Mesodermal cell (in vitro differentiated cells): Measurements from ENCODE around the gene LEMD1.
"Not testable (repeated sequence)": the region's sequence is repeated elsewhere in the genome, so short reads cannot be mapped to it uniquely, and the experiment has no call there.

Experiments
- H3K27ac ChIP-seq: 2 replicates; pipeline ENCODE4 v1.7.0; 2013; ENCODE audit warnings: mild to moderate bottlenecking, low read depth, low read length, moderate library complexity; ENCODE audit not compliant: severe bottlenecking
- H3K36me3 ChIP-seq: 2 replicates; pipeline ENCODE4 v1.7.1; 2013; ENCODE audit warnings: mild to moderate bottlenecking, low read length, moderate library complexity; ENCODE audit not compliant: control insufficient read depth, insufficient read depth
- H3K4me1 ChIP-seq: one replicate; pipeline ENCODE4 v1.7.1; 2013; ENCODE audit warnings: mild to moderate bottlenecking, low read length; ENCODE audit not compliant: insufficient read depth, control insufficient read depth, poor library complexity, severe bottlenecking
- H3K4me3 ChIP-seq: 2 replicates; pipeline ENCODE4 v1.7.0; 2013; ENCODE audit warnings: low read length, control low read depth, mild to moderate bottlenecking; ENCODE audit not compliant: insufficient read depth, poor library complexity, severe bottlenecking; ENCODE audit errors: extremely low read depth
- H3K9me3 ChIP-seq: 2 replicates; pipeline ENCODE4 v1.7.1; 2013; ENCODE audit warnings: mild to moderate bottlenecking, low read length, moderate library complexity; ENCODE audit not compliant: control insufficient read depth
- WGBS, 2 experiments: methylation state at CpG; one replicate each; pipeline ENCODE4 v1.1.5; 2013; ENCODE audit warnings: missing lambda C conversion rate in 2 of 2; ENCODE audit not compliant: insufficient coverage in 2 of 2; 5-methylcytosine and 5-hydroxymethylcytosine counted together

LEMD1 gene

DNA sequence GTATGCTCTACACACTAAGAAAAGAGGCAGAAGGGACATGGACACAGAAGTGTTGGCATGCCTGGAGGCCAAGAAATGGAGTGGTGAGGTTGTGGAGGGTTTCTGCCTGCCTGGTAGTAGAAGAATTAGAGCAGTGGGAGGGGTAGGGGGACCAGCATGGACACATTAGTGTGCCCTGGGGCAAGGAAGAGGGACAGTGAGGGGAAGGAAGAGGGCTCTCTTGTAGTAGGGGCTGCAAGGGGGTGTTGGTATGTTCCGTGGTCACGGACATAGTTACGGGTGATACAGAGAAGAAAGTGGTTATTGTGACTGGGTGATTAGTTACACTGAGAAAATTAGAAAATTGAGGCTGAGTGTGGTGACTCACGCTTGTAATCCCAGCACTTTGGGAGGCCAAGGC lies 23.3 kb downstream of the LEMD1 start:
- no peaks in the 10 kb centered on the region for H3K4me1 ChIP-seq
- 92 to 94% methylated on average over 2 to 3 of the region's 4 CpGs for WGBS, 2 experiments
- H3K9me3 ChIP-seq, result no peaks in the 10 kb centered on the region
- H3K4me3 ChIP-seq, result no peak overlapping the region
- no peak overlapping the region for H3K27ac ChIP-seq
- H3K36me3 ChIP-seq, result no peaks in the 10 kb centered on the region

DNA sequence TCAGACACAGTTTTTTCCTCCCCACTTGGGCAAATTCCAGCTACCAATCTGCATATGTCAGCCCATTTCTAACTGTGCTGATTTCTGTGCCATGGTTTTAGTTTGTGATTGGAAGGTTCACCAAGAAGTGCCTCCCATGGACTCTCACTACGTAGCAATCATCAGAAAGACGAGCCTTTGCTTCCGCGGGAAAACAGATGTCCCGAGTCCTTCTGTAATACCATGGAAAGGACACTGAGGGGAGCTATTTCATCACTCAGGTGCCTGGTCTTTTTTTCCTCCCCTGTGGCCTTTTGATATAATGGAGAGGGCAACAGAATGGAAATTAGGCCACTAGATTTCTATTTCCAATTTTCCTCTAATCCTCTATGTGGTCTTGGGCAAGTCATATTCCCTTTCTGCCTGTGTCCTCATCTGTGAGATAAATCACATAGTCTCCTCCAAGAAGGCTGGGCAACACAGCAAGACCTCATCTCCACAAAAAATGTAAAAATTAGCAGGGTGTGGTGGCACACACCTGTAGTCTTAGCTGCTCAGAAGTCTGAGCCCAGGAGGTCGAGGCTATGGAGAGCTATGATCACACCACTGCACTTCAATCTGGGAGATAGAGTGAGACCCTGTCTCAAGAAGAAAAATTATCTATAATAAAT lies 24.8 kb downstream of the LEMD1 start:
- Histone ChIP-seq H3K4me1 (no peaks in the 10 kb centered on the region), H3K4me3 (no peak overlapping the region), H3K27ac (no peak overlapping the region), H3K9me3 (no peaks in the 10 kb centered on the region), H3K36me3 (no peaks in the 10 kb centered on the region)
- WGBS, 2 experiments, result no CpG with 5 or more reads among the region's 6 CpGs

DNA sequence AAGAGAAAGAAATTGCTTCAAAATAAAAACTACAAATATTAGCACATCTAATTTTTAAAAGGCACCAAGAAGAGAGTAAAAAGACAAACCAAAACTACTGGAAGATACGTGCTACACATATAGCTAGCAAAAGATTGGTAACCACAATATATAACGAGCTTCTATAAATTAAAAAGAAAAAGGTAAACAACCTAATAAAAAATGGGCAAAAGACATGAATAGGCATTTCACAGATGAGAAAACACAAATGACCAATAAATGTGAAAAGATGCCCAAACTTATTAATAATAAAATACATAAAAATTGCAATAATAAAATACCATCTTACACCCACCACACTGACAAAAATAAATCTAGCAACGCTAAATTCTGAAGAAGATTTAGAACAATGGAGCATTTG lies 26.2 kb downstream of the LEMD1 start:
- H3K36me3 ChIP-seq, result no peaks in the 10 kb centered on the region
- WGBS, 2 experiments, result 50% methylated on average over 1 of the region's 3 CpGs; no CpG with 5 or more reads in 1 of the 2 experiments
- H3K27ac ChIP-seq, result no peak overlapping the region
- H3K4me3 ChIP-seq, result no peak overlapping the region
- H3K9me3 ChIP-seq, result no peaks in the 10 kb centered on the region
- H3K4me1 ChIP-seq, result no peaks in the 10 kb centered on the region

DNA sequence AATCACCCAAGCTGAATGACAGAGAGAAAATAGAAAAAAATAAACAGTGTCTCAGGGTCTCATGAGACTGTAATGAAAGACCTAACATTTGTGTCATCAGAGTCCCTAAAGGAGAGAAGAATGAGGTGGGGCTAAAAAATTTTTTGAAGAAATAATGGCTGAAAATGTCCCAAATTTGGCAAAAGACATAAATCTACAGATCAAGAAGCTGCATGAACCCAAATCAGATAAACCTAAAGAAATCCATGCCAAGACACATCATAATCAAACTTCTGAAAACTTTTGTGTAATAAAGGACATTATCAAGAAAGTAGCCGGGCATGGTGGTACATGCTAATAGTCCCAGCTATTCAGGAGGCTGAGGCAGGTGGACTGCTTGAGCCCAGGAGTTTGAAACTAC lies 29.2 kb downstream of the LEMD1 start:
- Histone ChIP-seq H3K9me3 (no peaks in the 10 kb centered on the region), H3K4me1 (no peaks in the 10 kb centered on the region), H3K27ac (no peak overlapping the region), H3K4me3 (no peak overlapping the region), H3K36me3 (no peaks in the 10 kb centered on the region)
- WGBS, 2 experiments, result no CpG with 5 or more reads among the region's 1 CpG

DNA sequence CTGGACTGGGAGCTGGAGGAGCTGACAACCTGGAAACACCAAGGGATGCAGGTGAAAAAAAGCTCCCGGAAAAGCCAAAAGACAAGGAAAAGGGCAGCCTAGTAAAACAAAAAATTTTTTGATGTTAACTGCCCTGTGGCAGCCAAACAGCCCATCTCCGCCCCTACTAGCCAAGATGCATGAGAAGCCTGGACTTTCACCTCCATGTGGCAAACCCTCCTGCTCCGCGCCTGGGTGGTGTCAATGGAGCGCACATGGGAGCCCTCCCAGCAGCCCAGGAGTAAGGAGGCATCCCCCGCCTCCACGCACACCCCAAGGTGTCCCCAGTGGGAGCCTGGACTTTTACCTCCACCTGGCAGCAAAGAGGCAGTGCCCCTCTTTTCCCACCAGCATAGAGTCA lies 30.5 kb downstream of the LEMD1 start:
- Histone ChIP-seq H3K27ac (no peak overlapping the region), H3K4me3 (no peak overlapping the region), H3K36me3 (no peaks in the 10 kb centered on the region), H3K4me1 (no peaks in the 10 kb centered on the region), H3K9me3 (no peaks in the 10 kb centered on the region)
- WGBS, 2 experiments, result 87 to 97% methylated on average over 5 to 7 of the region's 7 CpGs

- Histone ChIP-seq H3K4me3 (no peak overlapping the region), H3K27ac (no peak overlapping the region), H3K9me3 (no peaks in the 10 kb centered on the region), H3K4me1 (peaks cover 9% of the 10 kb centered on the region), H3K36me3 (no peaks in the 10 kb centered on the region)
- WGBS, 2 experiments, result 100% methylated on average over 1 to 2 of the region's 2 CpGs
These were observed 34.0 kb downstream of the LEMD1 start for GRCh38 chr1:205387845-205388244.

DNA sequence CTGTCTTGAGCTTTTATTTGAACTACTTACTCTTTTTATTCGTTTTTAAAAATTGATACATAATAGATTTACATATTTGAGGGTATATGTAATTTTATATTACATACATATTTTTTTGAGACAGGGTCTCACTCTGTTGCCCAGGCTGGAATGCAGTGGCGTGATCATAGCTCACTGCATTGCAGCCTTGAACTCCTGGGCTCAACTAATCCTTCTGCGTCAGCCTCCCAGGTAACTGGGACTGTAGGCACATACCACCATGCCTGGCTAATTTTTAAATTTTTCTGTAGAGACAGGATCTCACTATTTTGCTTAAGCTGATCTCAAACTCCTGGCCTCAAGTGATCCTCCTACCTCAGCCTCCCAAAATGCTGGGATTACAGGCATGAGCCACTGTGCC lies 38.9 kb downstream of the LEMD1 start:
- H3K27ac ChIP-seq, result not testable (repeated sequence)
- WGBS, 2 experiments, result 94 to 100% methylated on average over 2 of the region's 3 CpGs

DNA sequence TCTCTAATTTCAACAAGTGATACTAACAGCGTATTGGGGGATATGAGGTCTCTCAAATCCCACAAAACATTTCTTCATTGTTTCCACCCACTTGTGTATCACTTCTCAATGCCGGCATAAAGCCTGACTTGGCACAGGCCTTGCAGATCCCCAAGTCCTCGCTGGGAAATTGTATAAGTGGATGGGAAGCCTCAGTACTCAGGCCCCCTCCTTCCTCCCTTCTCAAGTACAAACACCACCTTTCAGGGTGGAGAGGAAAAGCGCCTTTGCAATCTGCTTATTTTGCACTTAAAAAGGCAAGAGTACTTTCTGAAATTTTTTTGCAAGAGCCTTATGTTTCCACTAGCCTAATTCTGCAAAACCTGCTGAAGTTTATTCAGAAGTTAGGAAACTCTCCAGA lies 39.3 kb downstream of the LEMD1 start:
- no peak overlapping the region for H3K27ac ChIP-seq
- WGBS, 2 experiments, result 60 to 80% methylated on average over 1 to 3 of the region's 4 CpGs
- H3K4me3 ChIP-seq, result no peak overlapping the region
- H3K36me3 ChIP-seq, result no peaks in the 10 kb centered on the region
- peaks cover 9% of the 10 kb centered on the region for H3K4me1 ChIP-seq
- no peaks in the 10 kb centered on the region for H3K9me3 ChIP-seq

More for the DNA sequence above, 38.9 kb downstream of the LEMD1 start:
- not testable (repeated sequence) for H3K9me3 ChIP-seq, H3K36me3 ChIP-seq, H3K4me1 ChIP-seq, H3K4me3 ChIP-seq

DNA sequence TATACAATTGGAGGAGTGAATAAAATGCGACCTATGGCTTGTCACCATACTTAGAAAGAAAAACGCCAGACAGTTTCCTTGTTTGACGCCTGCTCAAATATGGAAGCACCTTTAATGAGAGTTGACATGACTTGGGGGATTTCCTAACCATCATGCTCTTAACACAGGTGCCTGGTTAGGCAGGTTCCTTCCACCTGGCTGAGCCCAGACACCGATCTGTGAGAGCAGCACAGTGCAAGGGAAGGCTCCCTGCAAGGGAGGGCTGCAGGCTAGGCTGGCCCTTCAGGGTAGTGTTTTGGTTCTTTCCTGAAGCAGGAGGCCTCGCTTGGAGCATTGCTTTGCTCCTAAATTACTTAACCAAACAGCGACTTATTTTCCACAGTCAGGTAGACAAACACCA lies 40.6 kb downstream of the LEMD1 start:
- Histone ChIP-seq H3K4me1 (peaks cover 14% of the 10 kb centered on the region), H3K9me3 (no peaks in the 10 kb centered on the region), H3K36me3 (no peaks in the 10 kb centered on the region), H3K4me3 (no peak overlapping the region), H3K27ac (no peak overlapping the region)
- 92 to 93% methylated on average over 5 of the region's 6 CpGs for WGBS, 2 experiments

GRCh38 chr1:205380882-205381281 lies 41.0 kb downstream of the LEMD1 start:
- no CpG with 5 or more reads among the region's 2 CpGs for WGBS, 2 experiments
- H3K4me3 ChIP-seq, result no peak overlapping the region
- peaks cover 17% of the 10 kb centered on the region for H3K4me1 ChIP-seq
- H3K36me3 ChIP-seq, result no peaks in the 10 kb centered on the region
- no peaks in the 10 kb centered on the region for H3K9me3 ChIP-seq
- no peak overlapping the region for H3K27ac ChIP-seq

DNA sequence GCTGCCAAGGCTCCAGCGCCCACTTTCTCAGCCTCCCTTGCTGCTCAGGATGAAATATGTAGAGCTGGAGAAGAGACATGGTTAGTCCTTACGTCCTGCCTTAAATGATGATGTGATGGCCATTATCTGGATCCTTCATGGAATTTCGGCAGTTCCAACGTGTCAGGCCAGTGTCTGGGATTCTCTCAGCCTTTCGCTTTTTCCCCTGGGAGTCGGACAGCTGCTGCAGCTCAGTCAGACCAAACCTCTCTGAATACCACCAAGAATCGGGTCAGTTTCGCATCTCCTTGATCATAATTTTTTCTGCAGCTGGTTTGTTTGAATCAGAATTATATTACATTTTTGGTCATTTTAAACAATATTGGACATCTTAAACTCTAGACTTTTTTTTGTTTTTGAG lies 42.8 kb downstream of the LEMD1 start:
- peaks cover 25% of the 10 kb centered on the region for H3K4me1 ChIP-seq
- no peaks in the 10 kb centered on the region for H3K9me3 ChIP-seq
- H3K36me3 ChIP-seq, result no peaks in the 10 kb centered on the region
- H3K27ac ChIP-seq, result no peak overlapping the region
- 85 to 88% methylated on average over 5 to 6 of the region's 8 CpGs for WGBS, 2 experiments
- H3K4me3 ChIP-seq, result no peak overlapping the region
